Measurements from ENCODE around the gene MRTFA.
"Not testable (repeated sequence)": the region's sequence is repeated elsewhere in the genome, so short reads cannot be mapped to it uniquely, and the experiment has no call there.

MRTFA gene

GRCh38 chr22:40547729-40548143 lies 88.8 kb downstream of the MRTFA start:
- DNase-seq = no peak

- no peak for DNase-seq
Measured at GRCh38 chr22:40544758-40545157, 91.8 kb downstream of the MRTFA start.

- DNase-seq = no peak
Measured at GRCh38 chr22:40542821-40543540, 93.5 kb downstream of the MRTFA start.

GRCh38 chr22:40541300-40541699 lies 95.2 kb downstream of the MRTFA start:
- no peak for DNase-seq

GRCh38 chr22:40540265-40540664 lies 96.3 kb downstream of the MRTFA start:
- no peak for DNase-seq

GRCh38 chr22:40536149-40536548 lies 100.4 kb downstream of the MRTFA start:
- not testable (repeated sequence) for DNase-seq

- no peak for DNase-seq
Measured at GRCh38 chr22:40535642-40536041, 100.9 kb downstream of the MRTFA start.

GRCh38 chr22:40535189-40535512 lies 101.4 kb downstream of the MRTFA start:
- no peak for DNase-seq

- DNase-seq = peak; percentile 24
Measured at GRCh38 chr22:40534379-40535188, 101.9 kb downstream of the MRTFA start.

GRCh38 chr22:40533712-40534378 lies 102.7 kb downstream of the MRTFA start:
- peak; percentile 71 for DNase-seq

GRCh38 chr22:40531951-40532900 lies 104.3 kb downstream of the MRTFA start:
- DNase-seq = no peak

GRCh38 chr22:40530391-40530790 lies 106.1 kb downstream of the MRTFA start:
- not testable (repeated sequence) for DNase-seq

- DNase-seq = no peak
Measured at GRCh38 chr22:40529821-40530220, 106.7 kb downstream of the MRTFA start.

GRCh38 chr22:40526960-40527359 lies 109.6 kb downstream of the MRTFA start:
- DNase-seq = no peak

- DNase-seq = peak; percentile 85
Measured at GRCh38 chr22:40525250-40525884, 111.2 kb downstream of the MRTFA start.

- no peak for DNase-seq
Measured at GRCh38 chr22:40524392-40525249, 111.9 kb downstream of the MRTFA start.

- DNase-seq = no peak
Measured at GRCh38 chr22:40522141-40522540, 114.4 kb downstream of the MRTFA start.

- DNase-seq = no peak
Measured at GRCh38 chr22:40521046-40521445, 115.5 kb downstream of the MRTFA start.

GRCh38 chr22:40520562-40520961 lies 116.0 kb downstream of the MRTFA start:
- DNase-seq = no peak

GRCh38 chr22:40519948-40520331 lies 116.6 kb downstream of the MRTFA start:
- no peak for DNase-seq
